Esophagus muscularis mucosa (tissue), 4 donors: Measurements from ENCODE around the gene NDST1. TPM values are rescaled to one million over a fixed set of nuclear protein-coding genes. Genes with fewer than 3 reads are reported as not detected.

ENCODE experiments used
- DNase-seq: peaks from one replicate; pipeline ENCODE4 v3.0.0-alpha.2; 2017; ENCODE audit errors: extremely low spot score
- H3K27ac ChIP-seq, 4 donors: fragments of 200-600 bp; sonication (generic); replicated peaks in 1 of 4; 1 replicate in 3 of 4; 2 replicates in 1 of 4; pipeline ENCODE4 v1.5.1; 2016 to 2019; ENCODE audit warnings: mild to moderate bottlenecking in 1 of 4
- H3K27me3 ChIP-seq, 4 donors: fragments of 200-600 bp; sonication (generic); one replicate each; pipeline versions ENCODE4 v1.5.1 to v1.6.0; 2016 to 2019
- H3K36me3 ChIP-seq, 4 donors: fragments of 200-600 bp; sonication (generic); one replicate each; pipeline ENCODE4 v1.5.1; 2016 to 2019
- H3K4me1 ChIP-seq, 4 donors: fragments of 200-600 bp; sonication (generic); one replicate each; pipeline ENCODE4 v1.5.1; 2016 to 2019
- H3K4me3 ChIP-seq, 4 donors: fragments of 200-600 bp; sonication (generic); 1 replicate in 2 of 4; 2 replicates in 2 of 4; pipeline ENCODE4 v1.5.1; 2016 to 2019; ENCODE audit warnings: mild to moderate bottlenecking in 4 of 4, moderate library complexity in 1 of 4
- H3K9me3 ChIP-seq, 4 donors: fragments of 200-600 bp; sonication (generic); 1 replicate in 3 of 4; 2 replicates in 1 of 4; pipeline ENCODE4 v1.5.1; 2016 to 2019
- CTCF ChIP-seq, 3 experiments: fragments of 200-600 bp in 2 of 3; fragments of 450-650 bp in 1 of 3; sonication (generic) in 2 of 3; IDR thresholded peaks; one replicate each; pipeline ENCODE4 v1.5.1; 2017 to 2019; ENCODE audit warnings: antibody characterized with exemption in 3 of 3, mild to moderate bottlenecking in 2 of 3, moderate library complexity in 1 of 3
- EP300 ChIP-seq: sonication (generic); formaldehyde crosslinking; IDR thresholded peaks from one replicate; pipeline ENCODE4 v1.6.1; 2017; ENCODE audit warnings: antibody characterized with exemption
- POLR2A ChIP-seq: fragments of 450-650 bp; IDR thresholded peaks from one replicate; pipeline ENCODE4 v1.6.1; 2017; ENCODE audit warnings: antibody characterized with exemption, moderate library complexity, mild to moderate bottlenecking, low read depth
- POLR2AphosphoS5 ChIP-seq, 2 donors: sonication (generic); formaldehyde crosslinking; IDR thresholded peaks; one replicate each; pipeline ENCODE4 v1.6.1; 2017; ENCODE audit warnings: antibody characterized with exemption in 2 of 2
- WGBS: methylation state at CpG from one replicate; pipeline ENCODE4 v1.1.5; 2018; 5-methylcytosine and 5-hydroxymethylcytosine counted together
- intact Hi-C: fragments of 100-400 bp; cut with DNase I; formaldehyde crosslinking; loops from one replicate; pipeline ENCODE4 v1.15.1; 2023
- total RNA-seq, 4 donors: library from RNA; depleted of rRNA; stranded (reverse); fragments of >200 nt; gene quantifications; one replicate each; pipeline versions ENCODE4 v1.1.0 to v1.2.1, GENCODE V29; 2016

Gene NDST1
- total RNA-seq, 4 donors from 2014 or later = 48.2 to 113 (median 74.5) TPM

DNA sequence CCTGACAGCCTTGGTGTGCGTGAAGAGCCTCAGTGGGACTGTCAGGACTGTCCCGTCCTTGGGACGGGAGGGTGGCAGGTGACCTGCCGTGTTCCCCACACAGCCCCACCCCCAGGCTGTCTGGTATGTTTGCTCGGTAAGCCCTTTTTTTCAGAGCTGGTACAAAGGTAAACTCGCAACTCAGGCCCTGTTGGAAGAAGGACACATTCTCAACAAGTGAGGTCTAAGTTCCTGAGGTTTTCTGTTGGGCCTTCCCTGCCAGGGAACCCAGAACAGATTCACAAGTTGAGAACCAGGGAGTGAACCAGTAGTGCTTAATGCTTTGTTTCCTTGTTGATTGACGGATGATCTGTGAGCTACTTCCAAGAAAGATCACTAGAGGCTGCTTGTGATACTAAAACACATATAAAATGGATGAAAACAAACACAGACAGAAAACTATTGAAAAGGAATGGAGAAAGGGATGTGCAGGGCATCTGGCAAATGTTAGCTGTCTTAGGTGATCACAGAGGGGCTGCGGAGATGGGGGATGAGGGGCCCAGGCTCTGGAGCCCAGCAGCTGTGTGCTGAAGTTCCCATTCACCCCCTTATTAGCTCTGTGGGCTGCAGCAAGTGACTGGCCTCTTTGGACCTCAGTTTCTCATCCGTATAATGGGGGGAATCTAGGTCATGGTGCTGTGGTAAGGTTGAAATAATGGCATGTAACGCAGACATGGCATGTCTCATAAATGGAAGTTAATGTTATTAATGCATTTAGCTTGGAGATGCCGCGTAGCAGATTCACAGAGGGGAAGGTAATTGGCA lies 2.7 kb downstream of the NDST1 start:
- Histone ChIP-seq H3K27ac (peak overlapping the region; percentile 24 to 73 (median 64)), H3K4me3 (no peak overlapping the region), H3K36me3 (no peaks in the 10 kb centered on the region), H3K4me1 (peaks cover 87 to 99% (median 97%) of the 10 kb centered on the region in 4 donors), H3K9me3 (no peaks in the 10 kb centered on the region), H3K27me3 (no peaks in the 10 kb centered on the region)
- DNase-seq = no peak
- TF ChIP-seq POLR2AphosphoS5 (IDR thresholded peaks at IDR 0.05) (no peak), CTCF (IDR thresholded peaks at IDR 0.05) (no peak), EP300 (no peak), POLR2A (no peak)
- WGBS = 72% methylated on average over 10 of the region's 12 CpGs
- intact Hi-C loops = no loop called here

DNA sequence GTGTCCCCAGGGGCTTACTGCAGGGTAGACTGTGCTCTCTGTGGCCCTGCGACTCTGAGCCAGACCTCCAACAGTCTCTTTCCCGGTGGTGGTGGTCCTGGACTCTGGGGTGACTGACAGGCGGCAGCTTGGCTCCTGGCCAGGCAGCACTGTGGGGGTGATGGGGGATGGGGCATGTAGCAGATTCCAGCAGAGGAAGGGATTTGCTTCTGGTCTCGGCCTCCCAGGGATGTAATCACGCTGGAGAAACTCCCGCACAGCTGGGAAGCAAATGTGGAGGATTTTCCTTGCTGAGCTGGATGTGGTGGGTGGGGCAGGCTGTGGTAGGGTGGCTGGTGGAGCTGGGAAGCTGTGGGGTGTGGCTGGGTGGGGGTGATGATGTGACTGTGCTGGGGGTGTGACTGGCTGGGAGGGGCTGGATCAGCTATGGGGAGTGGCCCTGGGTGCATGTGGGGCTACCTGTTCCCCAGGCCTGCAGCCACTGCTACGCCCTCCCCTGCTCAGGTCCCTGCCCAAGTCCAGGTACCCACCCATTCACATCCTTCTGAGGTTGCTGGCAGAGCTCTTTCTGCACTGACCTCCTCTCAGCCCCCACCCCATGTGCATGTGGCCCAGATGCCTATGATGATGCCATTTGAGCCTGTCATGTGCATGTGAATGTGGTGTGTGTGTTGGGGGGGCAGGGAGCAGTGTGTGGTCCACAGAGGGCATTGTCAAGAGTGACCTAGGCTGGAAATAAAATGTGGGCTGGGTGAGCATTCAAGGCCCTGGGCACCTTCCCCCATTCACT lies 3.8 kb downstream of the NDST1 start:
- no peak for TF ChIP-seq POLR2A
- no peak for TF ChIP-seq CTCF (IDR thresholded peaks at IDR 0.05)
- no peak for TF ChIP-seq EP300
- no peak for TF ChIP-seq POLR2AphosphoS5 (IDR thresholded peaks at IDR 0.05)
- no peak overlapping the region for H3K4me3 ChIP-seq
- 43% methylated on average over 6 of the region's 7 CpGs for WGBS
- H3K9me3 ChIP-seq = no peaks in the 10 kb centered on the region
- H3K4me1 ChIP-seq = peaks cover 87 to 99% (median 97%) of the 10 kb centered on the region in 4 donors
- H3K27ac ChIP-seq = peak overlapping the region; percentile 45 to 73 (median 64)
- intact Hi-C loops = no loop called here
- no peaks in the 10 kb centered on the region for H3K27me3 ChIP-seq
- no peaks in the 10 kb centered on the region for H3K36me3 ChIP-seq
- no peak for DNase-seq

- DNase-seq = no peak
- 73% methylated on average over 6 of the region's 6 CpGs for WGBS
- no peaks in the 10 kb centered on the region for H3K9me3 ChIP-seq
- no peak overlapping the region for H3K4me3 ChIP-seq
- intact Hi-C loops = no loop called here
- H3K36me3 ChIP-seq = no peaks in the 10 kb centered on the region
- H3K4me1 ChIP-seq = peaks cover 87 to 99% (median 97%) of the 10 kb centered on the region in 4 donors
- no peaks in the 10 kb centered on the region for H3K27me3 ChIP-seq
- TF ChIP-seq POLR2AphosphoS5 (IDR thresholded peaks at IDR 0.05) = peak in 1 of 2 donors; percentile 22
- no peak for TF ChIP-seq POLR2A
- no peak for TF ChIP-seq CTCF (IDR thresholded peaks at IDR 0.05)
- TF ChIP-seq EP300 = no peak
- H3K27ac ChIP-seq = peak overlapping the region; percentile 45 to 73 (median 64)
These were observed 4.4 kb downstream of the NDST1 start for GRCh38 chr5:150512368-150512747.

DNA sequence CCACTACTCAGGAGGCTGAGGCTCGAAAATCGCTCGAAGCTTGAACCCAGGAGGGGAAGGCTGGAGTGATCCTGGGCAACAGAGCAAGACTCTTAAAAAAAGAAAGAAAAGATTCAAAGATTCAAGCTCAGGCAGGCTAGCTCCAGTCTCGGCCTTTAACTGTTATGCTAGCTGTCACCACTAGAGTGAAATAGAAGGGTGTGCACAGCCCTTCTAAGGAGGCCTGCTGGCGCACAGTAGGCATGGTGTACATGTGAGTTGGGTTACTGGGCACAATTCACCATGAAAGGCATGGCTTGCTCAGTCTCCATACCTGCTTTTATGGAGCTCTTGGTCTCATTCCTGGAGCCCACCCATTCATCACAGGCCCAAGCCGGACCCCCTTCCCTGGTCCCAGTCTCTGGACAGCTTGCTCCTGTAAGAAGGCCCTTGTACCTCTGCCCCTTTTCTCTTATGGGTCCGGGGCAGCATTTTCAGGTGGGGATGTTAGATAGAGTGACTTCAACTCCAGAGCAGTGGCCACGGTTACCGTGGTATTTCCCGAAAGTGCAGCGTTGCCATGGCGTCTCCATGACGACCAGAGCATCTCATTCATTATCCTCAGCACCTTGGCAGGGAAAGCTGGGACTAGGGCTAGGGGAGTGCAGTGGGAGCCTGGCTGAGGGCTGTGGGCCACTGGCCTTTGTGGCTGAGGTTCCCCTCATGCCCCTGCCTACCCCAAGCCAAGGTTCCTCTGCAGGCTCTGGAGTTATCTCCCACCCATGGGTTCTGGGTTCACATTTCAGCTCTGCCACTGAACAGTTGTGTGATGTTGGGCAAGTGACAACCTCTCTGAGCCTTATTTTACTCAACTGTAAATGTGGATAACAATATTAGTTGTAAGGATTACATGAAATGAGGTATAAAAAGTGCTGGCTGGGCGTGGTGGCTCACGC lies 5.7 kb downstream of the NDST1 start:
- WGBS = 82% methylated on average over 15 of the region's 15 CpGs
- H3K4me3 ChIP-seq = no peak overlapping the region
- no peaks in the 10 kb centered on the region for H3K27me3 ChIP-seq
- H3K4me1 ChIP-seq = peaks cover 86 to 99% (median 96%) of the 10 kb centered on the region in 4 donors
- TF ChIP-seq EP300 (no peak), CTCF (IDR thresholded peaks at IDR 0.05) (peak in 1 of 3 experiments; percentile 22)
- intact Hi-C loops = no loop called here
- DNase-seq = no peak
- H3K9me3 ChIP-seq = no peaks in the 10 kb centered on the region
- H3K36me3 ChIP-seq = no peaks in the 10 kb centered on the region
- H3K27ac ChIP-seq = peak overlapping the region; percentile 34 to 73 (median 61)
